Keratinocyte (primary cell): Measurements from ENCODE around the gene JMJD1C.

ENCODE experiments used
- CTCF ChIP-seq, 3 experiments: IDR thresholded peaks in 1 of 3; conservative IDR thresholded peaks in 1 of 3; optimal IDR thresholded peaks in 1 of 3; 2 replicates in 2 of 3; 3 replicates in 1 of 3; pipeline versions ENCODE3 to v1.5.1; 2011; ENCODE audit warnings: low read length in 3 of 3, mild to moderate bottlenecking in 3 of 3, moderate library complexity in 2 of 3, control low read depth in 1 of 3, inconsistent platforms in 1 of 3; ENCODE audit not compliant: insufficient read depth in 2 of 3; ENCODE audit errors: extremely low read depth in 1 of 3
- EZH2 ChIP-seq: IDR thresholded peaks from one replicate; pipeline ENCODE4 v1.6.1; 2012; ENCODE audit warnings: inconsistent platforms, mild to moderate bottlenecking, low read length, moderate library complexity

- TF ChIP-seq EZH2, result no peak
- TF ChIP-seq CTCF (optimal IDR thresholded peaks at IDR 0.05 in 1 of 3, IDR thresholded peaks at IDR 0.05 in 1 of 3, conservative IDR thresholded peaks at IDR 0.05 in 1 of 3; ENCODE audit: extremely low read depth in 1 of 3, insufficient read depth in 2 of 3, low read length in 3 of 3), result no peak
Observed at GRCh38 chr10:63504145-63504881, 38.5 kb upstream of the JMJD1C start.
